Common myeloid progenitor, CD34-positive (primary cell): Measurements from ENCODE around the gene TMOD4.

ENCODE experiments used
- CTCF ChIA-PET: fragments of 350-600 bp; sonication (Branson Sonifier 250); formaldehyde crosslinking; loops from one replicate; lab custom pipeline; 2021; ENCODE audit warnings: antibody characterized with exemption; lab: Charles Lee
- POLR2A ChIA-PET: fragments of 350-600 bp; sonication (Branson Sonifier 250); formaldehyde crosslinking; loops from one replicate; lab custom pipeline; 2021; ENCODE audit warnings: antibody characterized with exemption; lab: Charles Lee
- DNase-seq, 3 donors: peaks; one replicate each; pipeline versions ENCODE4 v3.0.0 to v3.0.0-alpha.2; 2013
- H3K27ac ChIP-seq, 2 experiments: 1 replicate in 1 of 2; 2 replicates in 1 of 2; pipeline ENCODE4 v1.7.0; 2013; ENCODE audit warnings: inconsistent platforms in 2 of 2, low read length in 2 of 2, mild to moderate bottlenecking in 2 of 2, low read depth in 1 of 2, moderate library complexity in 1 of 2; ENCODE audit not compliant: severe bottlenecking in 2 of 2, insufficient read depth in 1 of 2, poor library complexity in 1 of 2
- H3K27me3 ChIP-seq, 5 experiments: replicated peaks in 2 of 5; 1 replicate in 3 of 5; 2 replicates in 2 of 5; pipeline versions ENCODE4 v1.6.1 to v1.7.0; 2013; ENCODE audit warnings: low read length in 4 of 5, mild to moderate bottlenecking in 2 of 5, moderate library complexity in 2 of 5, inconsistent platforms in 1 of 5; ENCODE audit not compliant: insufficient read depth in 5 of 5, control insufficient read depth in 4 of 5
- H3K36me3 ChIP-seq, 4 experiments: 1 replicate in 2 of 4; 2 replicates in 2 of 4; pipeline versions ENCODE4 v1.6.1 to v1.7.0; 2013; ENCODE audit warnings: low read length in 3 of 4, control low read depth in 1 of 4, mild to moderate bottlenecking in 1 of 4; ENCODE audit not compliant: control insufficient read depth in 4 of 4, insufficient read depth in 4 of 4
- H3K4me1 ChIP-seq, 4 experiments: 1 replicate in 3 of 4; 2 replicates in 1 of 4; pipeline versions ENCODE4 v1.6.1 to v1.7.1; 2013; ENCODE audit warnings: low read length in 3 of 4, mild to moderate bottlenecking in 3 of 4, control low read depth in 1 of 4, inconsistent platforms in 1 of 4, moderate library complexity in 1 of 4; ENCODE audit not compliant: control insufficient read depth in 4 of 4, insufficient read depth in 4 of 4; ENCODE audit errors: control extremely low read depth in 1 of 4
- H3K4me3 ChIP-seq, 7 experiments: 1 replicate in 4 of 7; 2 replicates in 3 of 7; pipeline versions ENCODE4 v1.5.1 to v1.7.0; 2013; ENCODE audit warnings: mild to moderate bottlenecking in 7 of 7, low read length in 6 of 7, moderate library complexity in 6 of 7, inconsistent platforms in 2 of 7, low read depth in 2 of 7, control low read depth in 1 of 7; ENCODE audit not compliant: insufficient read depth in 4 of 7, control insufficient read depth in 1 of 7; ENCODE audit errors: extremely low read depth in 1 of 7
- H3K9me3 ChIP-seq, 5 experiments: 1 replicate in 4 of 5; 2 replicates in 1 of 5; pipeline versions ENCODE4 v1.6.1 to v1.7.1; 2013; ENCODE audit warnings: low read length in 4 of 5, mild to moderate bottlenecking in 2 of 5, inconsistent platforms in 1 of 5, low read depth in 1 of 5, moderate library complexity in 1 of 5; ENCODE audit not compliant: control insufficient read depth in 4 of 5, insufficient read depth in 2 of 5; ENCODE audit errors: control extremely low read depth in 1 of 5
- WGBS: methylation state at CpG from one replicate; pipeline ENCODE4 v1.1.5; 2013; ENCODE audit not compliant: insufficient coverage; 5-methylcytosine and 5-hydroxymethylcytosine counted together

Gene TMOD4

GRCh38 chr1:151184211-151184610 lies 8.4 kb upstream of the TMOD4 start:
- CTCF ChIA-PET, result interaction anchor here (0.6 kb wide), 1 partner anchor 93 kb away, joined by 3 read pairs; no protein-coding TSS in a partner anchor
- no peaks in the 10 kb centered on the region for H3K27me3 ChIP-seq
- no peaks in the 10 kb centered on the region for H3K9me3 ChIP-seq
- H3K27ac ChIP-seq, result no peak overlapping the region
- no peak overlapping the region for H3K4me3 ChIP-seq
- POLR2A ChIA-PET, result no interaction called here
- 100% methylated on average over 2 of the region's 10 CpGs for WGBS
- no peak for DNase-seq
- H3K36me3 ChIP-seq, result peaks cover 12 to 63% (median 39%) of the 10 kb centered on the region in 4 experiments
- peaks cover 3 to 12% (median 8%) of the 10 kb centered on the region in 4 experiments for H3K4me1 ChIP-seq

DNA sequence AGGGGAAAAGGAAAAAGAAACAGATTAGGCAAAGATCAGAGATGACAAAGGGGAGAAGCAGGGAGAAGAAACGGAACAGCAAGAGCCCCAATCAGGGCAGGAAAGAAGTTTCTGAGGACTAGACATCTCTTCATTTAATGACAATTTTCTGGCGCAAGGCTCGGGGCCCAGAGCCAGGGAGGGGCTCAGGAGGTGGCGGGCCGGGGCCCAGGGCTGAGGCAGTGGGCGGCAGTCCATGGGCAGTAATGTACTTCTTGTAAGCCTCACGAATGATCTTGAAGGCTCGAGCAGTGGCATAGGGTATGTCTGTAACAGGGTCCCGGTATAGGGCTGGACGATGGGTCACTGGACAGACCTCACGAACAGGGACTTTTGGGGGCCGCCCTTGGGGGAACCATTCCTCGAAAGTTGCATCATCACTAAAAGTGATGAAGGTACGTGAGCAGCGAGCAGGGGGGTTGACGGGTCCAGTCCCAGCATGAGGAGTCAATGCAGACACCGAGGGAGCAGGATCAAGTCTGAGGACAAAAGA lies 799 bp upstream of the TMOD4 start:
- no peak overlapping the region for H3K27ac ChIP-seq
- CTCF ChIA-PET, result interaction anchor here (1.0 to 4.0 kb wide), 7 partner anchors 10 to 151 kb away, joined by 3 to 22 read pairs (median 4); partner anchors contain the start of genes PSMD4 and VPS72
- WGBS, result 94% methylated on average over 17 of the region's 17 CpGs
- POLR2A ChIA-PET, result no interaction called here
- no peaks in the 10 kb centered on the region for H3K4me1 ChIP-seq
- H3K4me3 ChIP-seq, result no peak overlapping the region
- H3K27me3 ChIP-seq, result no peaks in the 10 kb centered on the region
- no peak for DNase-seq
- H3K36me3 ChIP-seq, result peaks cover 9 to 75% (median 54%) of the 10 kb centered on the region in 4 experiments
- no peaks in the 10 kb centered on the region for H3K9me3 ChIP-seq

DNA sequence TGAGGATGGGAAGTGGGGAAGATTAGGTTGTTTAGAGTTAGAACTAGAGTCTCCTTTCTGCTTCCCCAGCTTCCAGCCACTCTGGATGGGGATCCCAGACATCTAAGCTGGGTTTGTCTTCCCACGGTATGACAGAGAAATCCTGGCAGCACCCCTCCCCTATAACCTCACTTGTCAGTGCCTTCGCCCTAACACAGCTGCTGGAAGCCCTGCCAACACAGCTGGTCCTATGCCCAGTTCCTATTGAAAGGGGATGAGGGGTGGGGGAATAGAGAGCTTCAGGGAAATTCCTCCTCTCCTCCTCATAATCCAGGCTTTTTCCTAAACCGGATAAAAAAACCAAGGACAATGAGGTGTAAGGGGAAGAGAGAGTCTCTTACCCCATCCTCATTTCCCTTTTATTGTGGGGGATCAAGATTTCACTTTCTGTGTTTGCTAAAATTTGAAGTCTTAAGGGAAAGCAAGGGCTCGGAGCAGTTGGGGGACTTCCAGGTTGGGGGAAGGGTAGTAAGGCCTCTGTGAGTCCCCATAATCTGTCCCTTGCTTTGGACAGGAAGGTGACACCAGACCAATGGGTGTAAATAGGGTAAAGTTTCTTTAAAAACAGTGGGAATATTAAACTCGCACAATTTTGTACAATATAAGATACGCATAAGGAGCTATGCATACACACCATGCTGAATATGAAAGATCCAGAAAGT lies 590 bp downstream of the TMOD4 start:
- no peaks in the 10 kb centered on the region for H3K27me3 ChIP-seq
- peaks cover 8 to 76% (median 54%) of the 10 kb centered on the region in 4 experiments for H3K36me3 ChIP-seq

DNA sequence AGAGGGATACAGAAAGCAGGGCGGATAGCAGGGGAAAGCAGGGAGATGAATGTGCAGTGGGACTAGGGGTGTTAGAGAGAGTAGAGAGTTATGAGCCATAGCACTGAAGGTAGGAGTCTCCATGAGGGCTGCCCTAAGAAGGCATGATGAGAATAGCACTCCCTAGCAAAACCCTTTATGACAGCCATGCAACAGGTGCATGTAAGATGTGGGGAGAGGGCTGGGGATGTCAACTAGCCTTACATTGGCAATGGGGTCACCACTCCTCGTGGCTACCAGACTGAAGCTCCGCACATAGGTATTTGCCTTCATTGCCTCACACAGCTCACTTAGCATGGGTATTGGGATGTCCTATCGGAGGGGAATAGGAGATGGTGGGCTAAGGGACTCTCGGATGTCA lies 4.6 kb downstream of the TMOD4 start:
- POLR2A ChIA-PET, result no interaction called here

More for the DNA sequence above, 590 bp downstream of the TMOD4 start:
- H3K4me1 ChIP-seq, result no peaks in the 10 kb centered on the region
- ChIA-PET POLR2A (no interaction called here), CTCF (interaction anchor here (0.6 to 2.6 kb wide), 11 partner anchors 8 to 80 kb away, joined by 3 to 22 read pairs (median 3); partner anchors contain the start of genes PSMD4, TNFAIP8L2 and VPS72)
- DNase-seq, result no peak
- no peak overlapping the region for H3K27ac ChIP-seq
- H3K9me3 ChIP-seq, result no peaks in the 10 kb centered on the region
- 82% methylated on average over 2 of the region's 6 CpGs for WGBS
- H3K4me3 ChIP-seq, result no peak overlapping the region

GRCh38 chr1:151167116-151167515 lies 8.7 kb downstream of the TMOD4 start:
- no peaks in the 10 kb centered on the region for H3K27me3 ChIP-seq
- no peak for DNase-seq
- CTCF ChIA-PET, result interaction anchor here (1.0 to 1.6 kb wide), 5 partner anchors 9 to 95 kb away, joined by 3 to 7 read pairs (median 3); partner anchors contain the start of gene TMOD4
- WGBS, result 96% methylated on average over 5 of the region's 6 CpGs
- H3K4me3 ChIP-seq, result peak overlapping the region in 6 of 7 experiments; percentile 23 to 99 (median 96)
- no peaks in the 10 kb centered on the region for H3K9me3 ChIP-seq
- H3K36me3 ChIP-seq, result peaks cover 3 to 43% (median 27%) of the 10 kb centered on the region in 4 experiments
- peaks cover 0 to 28% (median 22%) of the 10 kb centered on the region in 4 experiments for H3K4me1 ChIP-seq
- H3K27ac ChIP-seq, result peak overlapping the region; percentile 84 to 89
- POLR2A ChIA-PET, result no interaction called here

More for the DNA sequence above, 4.6 kb downstream of the TMOD4 start:
- peaks cover 0 to 12% (median 11%) of the 10 kb centered on the region in 4 experiments for H3K4me1 ChIP-seq
- 95% methylated on average over 2 of the region's 5 CpGs for WGBS
- no peak overlapping the region for H3K27ac ChIP-seq
- H3K36me3 ChIP-seq, result peaks cover 5 to 61% (median 47%) of the 10 kb centered on the region in 4 experiments
- DNase-seq, result no peak
- H3K4me3 ChIP-seq, result no peak overlapping the region
- no peaks in the 10 kb centered on the region for H3K27me3 ChIP-seq
- no peaks in the 10 kb centered on the region for H3K9me3 ChIP-seq
- CTCF ChIA-PET, result interaction anchor here (1.0 to 1.7 kb wide), 4 partner anchors 12 to 30 kb away, joined by 3 to 5 read pairs (median 4); partner anchors contain the start of genes PIP5K1A and VPS72

GRCh38 chr1:151166505-151166956 lies 9.2 kb downstream of the TMOD4 start:
- Histone ChIP-seq H3K27ac (peak overlapping the region; percentile 84 to 89), H3K4me1 (peaks cover 0 to 28% (median 23%) of the 10 kb centered on the region in 4 experiments), H3K9me3 (no peaks in the 10 kb centered on the region), H3K27me3 (no peaks in the 10 kb centered on the region), H3K36me3 (peaks cover 3 to 44% (median 29%) of the 10 kb centered on the region in 4 experiments), H3K4me3 (peak overlapping the region; percentile 78 to 99 (median 94))
- WGBS, result 0% methylated on average over 8 of the region's 15 CpGs
- CTCF ChIA-PET, result interaction anchor here (0.9 to 1.4 kb wide), 6 partner anchors 9 to 166 kb away, joined by 3 read pairs; partner anchors contain the start of gene TMOD4
- peak in 2 of 3 donors; percentile 43 to 52 for DNase-seq
- POLR2A ChIA-PET, result interaction anchor here (0.7 to 0.9 kb wide), 2 partner anchors 23 to 160 kb away, joined by 3 read pairs; partner anchors contain the start of gene VPS72
